GM19351 (cell line): ENCODE measurements around the gene C2orf68.
"Not testable (repeated sequence)": the region's sequence is repeated elsewhere in the genome, so short reads cannot be mapped to it uniquely, and the experiment has no call there.

Source experiments
- ATAC-seq: cut with Tn5 transposase; IDR thresholded peaks from one replicate; pipeline ENCODE4 v1.9.1; 2021; ENCODE audit warnings: mild to moderate bottlenecking, moderate library complexity; ENCODE audit not compliant: unreplicated experiment

The C2orf68 gene

GRCh38 chr2:85631316-85631715, 19.4 kb upstream of the C2orf68 start:
- ATAC-seq: no peak

GRCh38 chr2:85628658-85629057, 16.8 kb upstream of the C2orf68 start:
- ATAC-seq: peak; percentile 56

DNA sequence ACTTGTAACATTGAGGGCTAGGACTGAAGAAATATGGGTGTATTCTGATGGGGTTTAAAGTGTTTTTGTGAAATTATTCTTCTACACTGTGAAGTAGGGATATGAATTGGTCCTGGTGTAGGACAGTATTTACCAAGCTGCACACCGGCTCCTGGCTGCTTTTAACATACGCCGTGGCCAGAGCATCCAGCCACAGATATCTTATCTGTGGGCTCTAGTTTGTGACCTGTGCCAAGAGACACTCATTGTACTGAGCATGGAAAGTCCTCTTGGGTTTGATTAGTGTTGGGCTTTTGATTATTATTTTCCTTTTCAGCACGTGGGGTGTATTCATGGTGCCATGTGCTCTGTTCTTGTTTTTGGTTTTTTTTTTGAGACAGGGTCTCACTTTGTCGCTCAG, 12.1 kb upstream of the C2orf68 start:
- no peak for ATAC-seq

DNA sequence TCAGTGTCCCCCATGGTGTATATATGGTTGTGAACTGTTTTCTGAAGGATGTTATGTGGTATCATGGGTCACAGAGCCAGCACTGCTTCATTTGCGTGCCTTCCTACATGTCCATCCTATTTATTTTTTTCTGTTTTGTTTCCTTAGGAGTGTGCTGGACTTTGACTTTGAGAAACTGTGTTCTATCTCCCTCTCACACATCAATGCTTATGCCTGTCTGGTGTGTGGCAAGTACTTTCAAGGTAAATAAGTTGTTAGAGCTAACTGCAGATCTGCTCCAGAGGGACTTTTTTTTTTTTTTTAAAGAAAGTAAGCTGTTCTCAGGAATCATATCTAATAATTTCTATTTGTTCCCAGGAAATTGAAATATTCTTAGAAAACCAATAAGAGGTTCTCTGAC, 9.5 kb upstream of the C2orf68 start:
- no peak for ATAC-seq

DNA sequence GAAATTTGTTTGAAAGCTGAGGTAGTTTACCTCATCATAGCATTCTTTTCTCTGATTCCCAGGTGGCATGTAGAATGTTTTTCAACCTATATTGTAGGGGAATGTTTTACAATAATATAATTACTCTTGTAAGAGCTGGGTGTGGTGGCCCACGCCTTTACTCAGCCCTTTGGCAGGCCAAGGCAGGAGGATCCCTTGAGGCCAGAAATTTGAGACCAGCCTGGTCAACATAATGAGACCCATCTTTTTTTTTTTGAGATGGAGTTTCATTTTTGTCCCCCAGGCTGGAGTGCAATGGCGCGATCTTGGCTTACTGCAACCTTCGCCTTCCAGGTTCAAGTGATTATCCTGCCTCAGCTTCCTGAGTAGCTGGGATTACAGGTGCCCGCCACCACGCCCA, 7.8 kb upstream of the C2orf68 start:
- no peak for ATAC-seq

DNA sequence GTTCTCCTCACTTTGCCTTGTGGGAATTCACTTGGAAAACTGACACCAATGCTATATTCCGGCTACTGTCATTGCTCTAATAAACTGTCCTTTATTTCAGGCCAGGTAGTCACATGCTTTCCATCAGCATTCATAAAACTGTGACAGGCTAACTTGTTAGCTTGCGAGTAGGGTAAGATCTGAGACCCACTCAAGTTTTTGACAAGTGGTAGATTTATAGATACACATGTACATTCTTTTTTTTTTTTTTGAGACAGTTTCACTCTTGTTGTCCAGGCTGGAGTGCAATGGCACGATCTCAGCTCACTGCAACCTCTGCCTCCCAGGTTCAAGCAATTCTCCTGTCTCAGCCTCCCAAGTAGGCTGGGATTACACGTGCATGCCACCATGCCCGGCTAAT, 5.9 kb upstream of the C2orf68 start:
- not testable (repeated sequence) for ATAC-seq

DNA sequence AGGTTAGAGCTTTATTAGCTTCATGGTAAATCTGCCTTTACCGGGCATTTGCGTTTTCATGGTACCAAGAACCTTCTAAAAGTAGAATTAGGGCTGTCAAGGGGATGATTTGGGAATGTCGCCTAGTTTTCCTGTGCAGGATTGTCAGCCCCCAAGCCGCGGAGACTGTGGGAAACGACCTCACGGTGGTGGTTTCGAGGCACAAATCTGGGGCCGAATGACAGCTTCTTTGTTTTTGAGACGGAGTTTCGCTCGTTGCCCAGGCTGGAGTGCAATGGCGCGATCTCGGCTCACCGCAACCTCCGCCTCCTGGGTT, 3.5 kb upstream of the C2orf68 start:
- ATAC-seq: no peak

DNA sequence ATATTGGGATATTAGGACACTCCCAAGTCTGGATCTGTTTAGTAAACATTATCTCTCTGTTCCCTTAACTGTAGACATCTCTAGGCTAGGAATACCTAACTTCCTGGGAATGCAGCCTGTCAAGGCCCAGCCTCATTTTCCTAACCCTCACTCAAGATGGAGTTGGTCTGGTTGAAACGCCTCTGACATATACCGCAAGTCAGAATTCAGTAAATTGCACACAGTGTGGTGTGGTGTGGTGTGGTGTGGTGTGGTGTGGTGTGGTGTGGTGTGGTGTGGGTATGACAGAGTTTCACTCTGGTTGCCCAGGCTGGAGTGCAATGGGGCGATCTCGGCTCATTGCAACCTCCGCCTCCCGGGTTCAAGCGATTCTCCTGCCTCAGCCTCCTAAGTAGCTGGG, 2.9 kb upstream of the C2orf68 start:
- not testable (repeated sequence) for ATAC-seq

- ATAC-seq: no peak
Observed at GRCh38 chr2:85613717-85614515, 2.0 kb upstream of the C2orf68 start.

DNA sequence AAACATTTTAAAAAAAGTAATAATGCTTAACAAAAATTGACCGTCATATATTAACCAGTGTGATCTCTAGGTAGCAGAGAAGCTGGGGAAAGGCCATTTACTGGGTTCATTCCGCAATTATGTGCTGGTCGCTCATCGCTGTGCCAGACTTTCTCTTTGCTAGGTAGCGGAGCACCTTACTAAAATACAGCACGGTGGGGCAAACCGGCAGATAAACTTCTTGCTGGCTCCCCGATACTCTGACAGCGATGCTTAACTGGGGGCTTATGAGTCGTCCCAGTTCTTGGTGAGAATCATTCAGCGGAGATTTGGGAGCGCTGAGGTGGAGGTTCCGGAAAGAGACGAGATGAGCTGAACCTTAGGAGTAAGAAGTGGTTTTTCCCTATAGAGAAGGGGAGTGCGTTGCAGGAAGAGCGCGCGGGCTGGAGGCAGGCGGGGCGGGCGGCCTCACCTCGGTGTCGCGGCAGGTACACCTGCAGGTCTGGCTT, 605 bp downstream of the C2orf68 start:
- ATAC-seq: no peak

GRCh38 chr2:85607268-85608215, 4.3 kb downstream of the C2orf68 start:
- ATAC-seq: no peak

DNA sequence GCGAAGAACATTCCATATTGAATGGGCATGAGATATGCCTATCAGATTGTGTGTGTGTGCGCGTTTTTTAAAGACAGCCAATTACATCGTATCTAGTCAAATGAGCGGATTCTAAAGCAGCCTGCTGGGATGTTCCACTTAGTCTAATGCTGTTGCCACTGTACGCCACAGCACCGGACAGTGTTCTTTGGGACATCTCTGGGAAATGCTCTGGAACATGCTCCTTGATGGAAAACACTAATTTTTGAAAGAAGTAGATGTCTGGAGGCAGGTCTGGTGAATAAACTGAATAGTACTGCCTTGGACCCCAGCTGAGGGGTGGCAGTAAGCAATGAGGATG, 5.8 kb downstream of the C2orf68 start:
- ATAC-seq: no peak

- no peak for ATAC-seq
Observed at GRCh38 chr2:85605406-85606115, 6.3 kb downstream of the C2orf68 start.

DNA sequence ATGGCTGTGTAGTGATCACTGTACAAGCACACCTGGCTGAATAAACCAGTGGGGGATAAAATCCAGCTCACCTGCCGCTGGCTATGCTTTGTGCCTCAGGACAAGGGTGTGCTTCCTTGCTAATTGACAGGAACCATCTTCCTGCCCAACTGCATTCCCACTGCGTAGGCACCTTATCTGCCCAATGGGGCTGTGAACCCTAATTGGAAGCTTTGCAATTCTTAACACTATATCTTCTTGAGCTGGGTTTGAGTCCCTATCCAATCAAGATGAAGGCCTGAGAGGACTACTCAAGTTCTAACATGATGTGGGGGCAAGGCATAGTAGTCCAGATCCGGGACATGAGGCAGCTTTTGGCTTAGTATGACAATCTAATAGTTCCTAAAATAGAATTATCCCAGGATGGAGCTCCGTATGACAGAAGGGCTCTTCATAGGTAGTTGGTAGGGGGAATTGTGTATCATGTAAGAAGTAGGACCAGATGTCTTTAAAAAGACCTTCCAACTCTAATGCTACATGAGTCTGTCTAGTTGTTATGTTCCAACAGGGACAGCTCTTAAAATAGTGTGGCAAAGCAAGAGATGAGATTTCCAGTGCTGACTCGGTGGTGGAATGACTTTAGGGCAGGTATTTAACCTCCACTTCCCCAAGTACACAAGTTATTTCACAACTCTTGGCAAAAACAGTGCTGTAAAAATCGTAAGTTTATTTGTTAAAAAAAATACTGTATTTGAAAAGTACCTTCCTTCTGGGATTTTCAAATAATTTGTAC, 7.1 kb downstream of the C2orf68 start:
- ATAC-seq: no peak

DNA sequence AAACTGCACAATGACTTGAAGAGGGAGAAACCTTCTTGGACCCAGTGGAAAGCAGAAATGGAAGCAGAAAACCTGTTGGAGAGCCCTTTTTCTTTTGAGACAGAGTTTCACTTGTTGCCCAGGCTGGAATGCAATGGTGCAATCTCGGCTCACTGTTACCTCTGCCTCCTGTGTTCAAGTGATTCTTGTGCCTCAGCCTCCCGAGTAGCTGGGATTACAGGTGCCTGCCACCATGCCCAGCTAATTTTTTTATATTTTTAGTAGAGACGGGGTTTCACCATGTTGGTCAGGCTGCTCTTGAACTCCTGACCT, 7.8 kb downstream of the C2orf68 start:
- ATAC-seq: not testable (repeated sequence)

DNA sequence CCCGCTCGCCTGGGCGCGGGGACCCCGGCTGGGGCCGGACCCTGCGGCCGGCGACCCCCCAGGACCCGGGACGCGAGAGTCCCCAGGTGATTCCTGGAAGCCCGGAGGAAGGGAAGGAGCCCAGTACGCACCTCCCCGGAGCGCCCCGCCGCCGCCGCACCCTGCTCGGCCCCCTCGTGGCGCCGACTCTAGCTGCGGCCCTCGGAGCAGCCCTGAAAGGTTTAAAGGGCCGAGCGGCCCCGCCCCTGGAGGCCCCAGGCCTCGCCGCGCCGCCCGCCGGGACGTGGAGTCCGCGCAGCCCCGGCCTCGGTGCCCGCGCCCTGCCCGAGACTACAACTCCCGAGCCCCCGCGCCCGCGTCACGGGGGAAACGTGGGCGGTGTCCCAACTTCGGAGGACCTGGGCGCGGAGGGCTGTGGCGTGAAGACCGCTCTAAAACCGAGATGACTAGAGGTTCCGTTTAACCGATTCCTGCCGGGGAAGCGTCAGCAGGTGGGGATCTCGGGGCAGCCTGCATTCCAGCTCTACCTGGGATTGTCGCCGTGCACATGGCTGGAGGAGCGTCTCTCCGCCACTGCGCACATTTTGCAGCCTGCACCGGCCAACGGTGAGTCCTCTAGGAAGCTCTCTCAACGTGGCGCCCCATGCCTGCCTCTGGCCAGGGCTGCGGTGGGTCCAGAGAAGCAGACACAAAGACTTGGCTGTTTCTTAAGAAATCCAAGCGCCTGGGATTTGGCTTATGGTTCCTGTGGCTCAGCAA, 9.2 kb downstream of the C2orf68 start, which contains the start of gene TMEM150A:
TMEM150A (minus strand) TSS at position 223 of the 759 bp plus-strand sequence. CDS start 750 bp downstream, outside the sequence.
- peak; percentile 93 for ATAC-seq

DNA sequence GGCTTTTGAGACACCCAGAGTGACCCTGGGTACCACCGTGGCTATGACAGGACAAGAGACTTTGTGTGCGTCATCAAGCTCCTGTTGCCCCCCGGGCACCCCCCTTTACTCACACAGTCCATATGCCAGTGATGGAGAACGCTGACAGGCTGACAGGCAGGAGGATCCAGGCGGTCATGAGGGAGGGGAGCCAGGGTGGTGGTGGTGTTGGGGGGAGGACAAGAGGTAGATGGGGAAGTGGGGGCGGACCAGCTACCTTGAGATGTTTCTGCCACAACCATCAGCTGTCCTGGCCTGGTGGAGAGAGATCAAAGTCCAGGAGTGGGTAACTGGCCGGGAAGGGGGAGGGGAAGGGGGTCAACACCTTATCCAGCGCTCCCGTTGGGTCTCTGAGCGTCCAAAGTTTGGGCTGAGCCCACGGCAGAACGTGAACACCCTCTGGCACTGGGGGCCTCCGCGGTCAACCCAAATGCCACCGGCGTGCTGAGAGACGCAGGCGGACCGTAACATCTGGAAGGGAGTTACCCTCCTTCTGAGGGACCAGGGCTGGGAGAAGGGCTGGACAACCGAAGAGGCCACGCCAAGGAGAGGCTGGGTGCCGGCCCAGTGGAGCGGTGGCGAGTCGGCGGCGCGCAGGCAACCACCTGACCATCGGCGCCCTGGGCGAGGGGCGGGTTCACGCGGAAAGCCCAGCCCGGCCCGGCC, 9.9 kb downstream of the C2orf68 start:
- ATAC-seq: peak; percentile 33

GRCh38 chr2:85600951-85601770, 10.7 kb downstream of the C2orf68 start:
- no peak for ATAC-seq

DNA sequence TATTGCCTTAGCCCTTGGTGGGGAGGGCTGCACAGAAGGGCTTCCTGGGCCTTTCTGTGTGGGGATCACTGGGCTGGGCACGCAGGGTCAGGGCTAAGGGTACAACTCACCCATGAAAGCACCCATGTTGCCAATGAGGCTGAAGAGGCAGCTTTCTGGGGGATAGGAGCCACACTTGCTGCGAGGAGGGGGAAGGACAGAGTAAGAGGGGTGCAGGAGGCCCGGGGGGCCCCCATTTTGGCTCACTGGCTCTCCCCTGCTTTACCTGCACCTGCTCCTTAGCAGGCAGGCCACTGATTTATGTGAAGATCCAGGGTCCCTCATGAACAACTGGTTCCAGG, 11.7 kb downstream of the C2orf68 start:
- ATAC-seq: no peak
